HUES6 (cell line): ENCODE data around the gene PTPN7.
"Not testable (repeated sequence)": the region's sequence is repeated elsewhere in the genome, so short reads cannot be mapped to it uniquely, and the experiment has no call there.

Source experiments
- H3K27ac ChIP-seq: 2 replicates; pipeline ENCODE4 v1.7.0; 2013; ENCODE audit warnings: low read depth, mild to moderate bottlenecking, low read length, inconsistent platforms
- H3K27me3 ChIP-seq: 2 replicates; pipeline ENCODE4 v1.6.1; 2013; ENCODE audit warnings: low read length; ENCODE audit not compliant: control insufficient read depth, insufficient read depth
- H3K36me3 ChIP-seq: 2 replicates; pipeline ENCODE4 v1.6.1; 2013; ENCODE audit warnings: low read length; ENCODE audit not compliant: control insufficient read depth, insufficient read depth
- H3K4me1 ChIP-seq: 2 replicates; pipeline ENCODE4 v1.6.1; 2013; ENCODE audit warnings: low read length; ENCODE audit not compliant: control insufficient read depth, insufficient read depth
- H3K4me3 ChIP-seq: 2 replicates; pipeline ENCODE4 v1.5.1; 2013; ENCODE audit warnings: low read depth, low read length
- H3K9ac ChIP-seq: one replicate; pipeline ENCODE4 v1.6.1; 2013; ENCODE audit warnings: mild to moderate bottlenecking, low read length
- H3K9me3 ChIP-seq: 2 replicates; pipeline ENCODE4 v1.6.1; 2013; ENCODE audit warnings: low read depth, low read length; ENCODE audit not compliant: control insufficient read depth, insufficient read depth

Gene PTPN7

GRCh38 chr1:202176949-202177927, 16.8 kb upstream of the PTPN7 start:
- H3K27ac ChIP-seq, result no peak overlapping the region
- no peaks in the 10 kb centered on the region for H3K4me1 ChIP-seq
- peaks cover 3% of the 10 kb centered on the region; the same call in 1 of the 2 replicates for H3K27me3 ChIP-seq
- no peak overlapping the region for H3K9ac ChIP-seq
- no peak overlapping the region for H3K4me3 ChIP-seq
- H3K36me3 ChIP-seq, result no peaks in the 10 kb centered on the region
- no peaks in the 10 kb centered on the region for H3K9me3 ChIP-seq

GRCh38 chr1:202173993-202174392, 13.6 kb upstream of the PTPN7 start:
- H3K36me3 ChIP-seq, result no peaks in the 10 kb centered on the region
- H3K4me3 ChIP-seq, result no peak overlapping the region

GRCh38 chr1:202172015-202172355, 11.6 kb upstream of the PTPN7 start:
- Histone ChIP-seq H3K9ac (no peak overlapping the region), H3K9me3 (no peaks in the 10 kb centered on the region), H3K4me1 (no peaks in the 10 kb centered on the region), H3K27me3 (no peaks in the 10 kb centered on the region), H3K27ac (no peak overlapping the region), H3K36me3 (no peaks in the 10 kb centered on the region), H3K4me3 (no peak overlapping the region)

More at GRCh38 chr1:202173993-202174392, 13.6 kb upstream of the PTPN7 start:
- Histone ChIP-seq H3K4me1 (no peaks in the 10 kb centered on the region), H3K9me3 (no peaks in the 10 kb centered on the region), H3K27me3 (no peaks in the 10 kb centered on the region), H3K27ac (no peak overlapping the region), H3K9ac (no peak overlapping the region)

- no peaks in the 10 kb centered on the region for H3K27me3 ChIP-seq
- H3K4me3 ChIP-seq, result no peak overlapping the region
- H3K36me3 ChIP-seq, result no peaks in the 10 kb centered on the region
- no peak overlapping the region for H3K27ac ChIP-seq
- H3K9me3 ChIP-seq, result no peaks in the 10 kb centered on the region
- H3K4me1 ChIP-seq, result no peaks in the 10 kb centered on the region
- H3K9ac ChIP-seq, result no peak overlapping the region
Measured at GRCh38 chr1:202171292-202172014, 11.1 kb upstream of the PTPN7 start.

- H3K9ac ChIP-seq, result no peak overlapping the region
- no peaks in the 10 kb centered on the region for H3K27me3 ChIP-seq
- no peaks in the 10 kb centered on the region for H3K36me3 ChIP-seq
- H3K4me3 ChIP-seq, result no peak overlapping the region
- H3K9me3 ChIP-seq, result no peaks in the 10 kb centered on the region
- peaks cover 6% of the 10 kb centered on the region for H3K4me1 ChIP-seq
- H3K27ac ChIP-seq, result no peak overlapping the region
Measured at GRCh38 chr1:202170726-202171125, 10.3 kb upstream of the PTPN7 start.

GRCh38 chr1:202168861-202169260, 8.5 kb upstream of the PTPN7 start:
- Histone ChIP-seq H3K9ac (no peak overlapping the region), H3K9me3 (no peaks in the 10 kb centered on the region), H3K36me3 (no peaks in the 10 kb centered on the region), H3K4me3 (no peak overlapping the region), H3K27me3 (no peaks in the 10 kb centered on the region), H3K4me1 (peaks cover 11% of the 10 kb centered on the region), H3K27ac (no peak overlapping the region)

- Histone ChIP-seq H3K27ac (no peak overlapping the region), H3K9ac (no peak overlapping the region), H3K9me3 (no peaks in the 10 kb centered on the region), H3K27me3 (no peaks in the 10 kb centered on the region), H3K4me1 (peaks cover 20% of the 10 kb centered on the region), H3K36me3 (no peaks in the 10 kb centered on the region), H3K4me3 (no peak overlapping the region)
Measured at GRCh38 chr1:202167708-202168415, 7.5 kb upstream of the PTPN7 start.

GRCh38 chr1:202167054-202167453, 6.7 kb upstream of the PTPN7 start:
- H3K9me3 ChIP-seq, H3K27ac ChIP-seq, H3K9ac ChIP-seq, H3K27me3 ChIP-seq, H3K4me3 ChIP-seq, H3K36me3 ChIP-seq: not testable (repeated sequence)
- peaks cover 28% of the 10 kb centered on the region for H3K4me1 ChIP-seq

GRCh38 chr1:202165942-202166843, 5.8 kb upstream of the PTPN7 start:
- Histone ChIP-seq H3K4me1 (peaks cover 32% of the 10 kb centered on the region), H3K36me3 (no peaks in the 10 kb centered on the region), H3K4me3 (no peak overlapping the region), H3K27ac (no peak overlapping the region), H3K9me3 (no peaks in the 10 kb centered on the region), H3K27me3 (no peaks in the 10 kb centered on the region), H3K9ac (no peak overlapping the region)

- H3K9me3 ChIP-seq, result no peaks in the 10 kb centered on the region
- no peak overlapping the region for H3K9ac ChIP-seq
- peaks cover 39% of the 10 kb centered on the region for H3K4me1 ChIP-seq
- no peaks in the 10 kb centered on the region for H3K27me3 ChIP-seq
- H3K27ac ChIP-seq, result no peak overlapping the region
- no peak overlapping the region for H3K4me3 ChIP-seq
- H3K36me3 ChIP-seq, result no peaks in the 10 kb centered on the region
Measured at GRCh38 chr1:202165267-202165941, 5.0 kb upstream of the PTPN7 start.
